ENCODE measurements around the gene TSFM.

Gene TSFM

DNA sequence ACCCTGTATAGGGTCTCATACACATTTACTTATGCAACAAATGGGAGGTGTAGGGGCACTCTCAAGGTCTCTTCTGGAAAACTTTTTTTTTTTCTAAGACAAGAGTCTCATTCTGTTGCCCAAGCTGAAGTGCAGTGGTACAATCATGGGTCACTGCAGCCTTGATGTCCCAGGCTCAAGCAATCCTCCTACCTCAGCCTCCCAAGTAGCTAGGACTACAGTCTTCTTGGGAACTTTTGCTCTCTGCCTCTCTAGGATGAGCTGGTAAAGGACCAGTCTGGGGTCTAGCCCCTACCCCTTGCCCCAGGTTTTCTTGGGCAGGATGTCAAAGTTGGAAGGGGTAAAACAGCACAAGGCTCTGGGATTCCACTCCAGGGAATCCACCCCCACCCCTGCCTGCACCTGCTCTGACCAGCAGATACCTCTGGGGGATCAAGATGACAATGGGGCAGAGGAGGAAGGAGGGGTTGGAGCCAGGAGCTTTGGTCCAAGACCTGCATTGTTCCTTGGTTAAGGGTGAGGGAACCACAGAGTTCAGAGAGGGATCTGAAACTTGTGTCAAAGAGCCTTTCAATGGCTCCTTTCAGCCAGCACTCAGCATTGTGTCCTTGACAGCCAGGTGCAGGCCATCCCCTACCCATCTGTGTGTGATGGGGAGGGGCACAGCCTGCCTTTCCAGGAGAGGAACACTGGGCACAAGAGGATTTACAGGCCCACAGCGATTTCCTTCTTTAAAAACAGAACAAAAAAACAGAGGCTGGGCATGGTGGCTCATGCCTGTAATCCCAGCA lies 51.7 kb downstream of the TSFM start:
- DNase-seq (ENCODE audit: low spot score): no peak

DNA sequence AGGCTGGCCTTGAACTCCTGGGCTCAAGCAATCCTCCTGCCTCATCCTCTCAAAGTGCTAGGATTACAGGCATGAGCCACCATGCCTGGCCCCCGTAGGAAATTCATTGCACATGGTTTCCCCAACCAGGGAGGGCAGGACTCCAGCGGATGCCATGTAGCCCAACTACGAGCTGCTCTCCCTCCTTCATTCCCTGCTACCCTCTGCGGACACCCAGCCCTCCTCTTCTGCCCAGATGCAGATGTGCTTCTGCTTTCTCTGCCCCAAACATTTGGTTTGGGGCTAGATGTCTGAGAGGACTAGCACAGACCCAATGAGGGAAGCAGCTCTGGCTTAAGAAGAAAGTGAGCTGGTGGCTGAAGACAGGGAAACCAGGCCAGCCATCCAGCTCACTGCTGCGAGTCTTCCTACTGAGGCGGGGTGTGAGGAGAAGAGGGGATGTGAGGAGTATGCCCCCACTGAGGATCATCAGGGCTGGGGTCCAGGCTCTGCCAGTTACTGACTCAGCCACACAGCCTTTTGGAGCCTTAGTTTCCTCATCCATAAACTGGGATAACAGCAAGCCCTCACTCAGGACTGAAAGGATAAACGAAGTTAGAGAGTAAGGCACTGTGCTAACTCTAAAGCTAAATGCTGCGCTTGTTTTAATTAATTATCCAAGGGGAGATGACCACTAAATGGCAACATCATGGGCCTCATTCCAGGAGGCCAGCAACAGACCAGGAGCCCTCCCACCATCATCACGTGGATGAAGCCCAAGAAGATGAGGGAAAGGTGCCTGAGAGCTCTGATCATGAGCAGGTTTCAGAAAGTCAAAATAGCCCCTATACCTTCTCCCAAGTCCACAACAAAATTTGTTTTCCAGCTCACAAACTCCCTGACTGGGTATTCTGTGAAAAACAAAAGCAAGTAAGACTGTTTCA lies 53.0 kb downstream of the TSFM start:
- no peak for DNase-seq (ENCODE audit: low spot score)

DNA sequence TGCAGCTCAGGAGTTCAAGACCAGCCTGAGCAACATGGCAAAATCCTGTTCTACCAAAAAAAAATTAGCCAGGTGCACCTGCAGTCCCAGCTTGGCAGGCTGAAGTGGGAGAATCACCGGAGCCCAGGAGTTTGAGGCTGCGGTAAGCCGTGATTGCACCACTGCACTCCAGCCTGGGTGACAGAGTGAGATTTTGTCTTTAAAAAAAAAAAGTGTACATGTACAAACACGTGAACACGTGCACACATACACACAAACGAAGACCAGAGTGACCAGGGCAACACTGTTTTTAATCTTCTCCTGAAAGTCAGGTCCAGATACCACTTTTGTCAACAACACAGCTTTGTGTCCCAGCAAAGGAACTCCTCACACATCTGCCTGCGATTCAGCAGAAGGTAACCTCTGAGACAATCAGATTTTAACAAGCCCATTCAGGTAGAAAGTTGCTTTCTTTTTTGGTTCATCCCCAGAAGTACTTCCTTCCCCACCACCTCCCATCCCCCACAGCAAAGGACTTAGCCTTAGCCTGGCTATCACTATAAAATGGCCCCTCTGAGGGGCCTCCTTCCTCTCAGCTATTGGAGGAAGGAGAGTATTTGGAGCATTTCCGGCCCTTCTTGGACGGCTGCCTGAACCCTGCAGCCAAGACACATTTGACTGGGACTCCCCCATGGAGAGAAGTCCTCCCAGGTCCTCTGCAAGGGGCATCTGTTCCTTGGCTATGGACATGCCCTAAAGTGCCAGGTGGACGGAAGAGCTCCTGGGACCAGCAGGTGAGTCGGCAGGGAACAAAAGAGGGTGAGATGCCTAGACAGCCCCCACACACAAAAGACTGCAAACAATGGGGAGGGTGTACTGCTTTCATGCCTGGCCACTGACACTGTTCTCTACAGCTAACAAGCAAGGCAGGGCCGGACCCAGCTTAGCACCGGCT lies 54.1 kb downstream of the TSFM start:
- no peak for DNase-seq (ENCODE audit: low spot score)

DNA sequence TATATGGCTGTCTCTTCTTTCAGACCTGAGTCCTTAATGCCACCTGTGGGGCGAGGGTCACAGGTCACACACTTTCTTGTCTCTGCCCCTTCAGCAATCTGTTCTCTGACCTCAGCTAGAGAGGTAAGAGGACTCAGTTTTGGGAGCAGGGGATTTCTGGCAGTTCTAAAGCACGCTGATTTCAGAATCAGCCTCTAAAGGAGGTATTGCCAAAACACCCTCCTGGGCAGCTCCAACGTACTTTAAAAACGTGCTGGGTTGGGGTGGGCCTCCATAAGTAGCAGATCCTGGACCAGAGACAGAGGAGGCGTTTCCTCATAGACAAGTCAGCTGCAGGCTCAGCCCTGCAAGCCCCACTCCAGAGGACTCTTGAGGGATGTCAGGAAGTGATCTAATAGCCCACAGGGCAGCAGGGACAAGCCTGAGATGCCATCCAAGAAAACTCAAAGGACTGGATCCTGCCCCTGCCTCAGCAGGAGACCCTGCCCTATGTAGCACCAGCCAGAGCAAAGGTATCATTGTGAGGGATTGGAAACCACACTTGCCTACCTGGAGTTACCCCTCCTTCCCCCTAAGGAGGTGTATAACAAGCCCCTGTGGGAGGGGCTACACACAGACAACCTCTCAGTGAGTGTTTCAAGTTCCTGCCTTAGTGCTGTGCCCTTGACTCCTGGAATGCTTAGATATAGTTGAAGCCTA lies 55.4 kb downstream of the TSFM start:
- no peak for DNase-seq (ENCODE audit: low spot score)

DNA sequence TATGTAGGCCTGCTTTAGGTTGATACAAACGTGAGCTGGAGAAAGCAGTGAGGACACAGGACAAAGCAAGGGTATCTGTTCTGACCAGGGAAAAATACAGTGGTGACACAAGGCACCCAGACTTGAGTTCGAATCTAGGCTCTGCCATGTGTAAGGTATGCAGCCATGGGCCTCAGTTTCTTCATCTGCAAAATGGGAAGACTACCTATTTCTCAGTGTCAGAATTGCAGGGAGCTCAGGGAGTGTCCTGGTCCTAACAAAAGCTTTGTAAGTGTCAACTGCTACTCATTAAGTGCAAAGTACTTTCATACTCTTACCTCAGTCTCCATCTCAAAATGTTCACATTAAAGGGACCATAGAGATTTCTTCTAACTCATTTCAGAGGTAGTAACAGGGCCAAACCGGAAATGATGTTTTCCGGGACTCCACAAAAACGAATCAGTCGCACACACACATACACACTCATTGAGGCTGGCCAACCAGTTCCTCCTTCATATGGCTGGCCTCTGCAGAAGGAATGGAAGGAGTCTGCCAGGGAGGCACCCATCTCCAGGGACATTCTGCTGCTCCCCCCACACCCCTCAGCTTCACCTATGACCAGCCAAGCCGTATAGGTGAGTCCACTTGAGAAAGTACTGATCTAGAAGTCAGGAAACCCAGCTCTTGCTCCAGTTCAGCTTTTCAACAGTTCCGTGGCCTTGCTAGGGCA lies 56.2 kb downstream of the TSFM start:
- DNase-seq (ENCODE audit: low spot score): no peak

DNA sequence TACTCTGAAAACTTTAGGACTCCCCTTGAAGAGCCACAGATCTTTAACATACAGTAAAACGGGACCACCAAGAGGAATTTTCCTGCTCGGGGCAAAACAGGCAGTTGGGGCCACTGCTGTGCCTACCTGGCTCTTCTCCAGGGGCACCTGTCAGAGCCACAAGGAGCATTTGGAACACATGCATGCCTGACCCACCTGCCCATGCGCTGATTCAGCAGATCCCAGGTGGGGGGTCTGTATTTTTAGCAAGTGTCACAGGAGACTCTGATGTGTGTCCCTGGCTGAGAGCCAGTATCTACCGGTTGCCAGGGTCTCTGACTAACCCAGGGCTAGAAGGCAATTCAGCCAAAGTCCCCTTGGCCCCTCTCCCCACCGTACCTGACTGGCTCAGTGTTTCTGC lies 57.4 kb downstream of the TSFM start:
- no peak for DNase-seq (ENCODE audit: low spot score)

DNA sequence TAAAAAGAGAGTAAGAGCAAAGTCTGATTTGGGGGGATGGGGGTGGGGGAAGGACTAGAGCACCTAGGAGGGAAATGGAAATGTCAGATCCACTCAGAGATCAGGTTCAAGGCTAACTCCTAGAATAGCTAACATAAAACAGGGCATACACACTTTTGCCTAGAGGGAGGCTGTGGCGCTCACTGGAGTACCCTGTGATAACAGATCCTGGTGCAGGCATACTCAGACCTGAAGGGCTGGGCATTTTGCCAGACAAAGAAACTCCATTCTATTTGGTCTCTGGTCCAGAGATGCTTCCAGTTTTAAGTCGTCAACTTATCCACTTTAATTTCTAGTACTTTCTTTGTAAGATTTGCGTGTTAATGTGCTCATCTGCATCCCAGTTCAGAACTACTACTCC lies 58.1 kb downstream of the TSFM start:
- DNase-seq (ENCODE audit: low spot score): no peak

DNA sequence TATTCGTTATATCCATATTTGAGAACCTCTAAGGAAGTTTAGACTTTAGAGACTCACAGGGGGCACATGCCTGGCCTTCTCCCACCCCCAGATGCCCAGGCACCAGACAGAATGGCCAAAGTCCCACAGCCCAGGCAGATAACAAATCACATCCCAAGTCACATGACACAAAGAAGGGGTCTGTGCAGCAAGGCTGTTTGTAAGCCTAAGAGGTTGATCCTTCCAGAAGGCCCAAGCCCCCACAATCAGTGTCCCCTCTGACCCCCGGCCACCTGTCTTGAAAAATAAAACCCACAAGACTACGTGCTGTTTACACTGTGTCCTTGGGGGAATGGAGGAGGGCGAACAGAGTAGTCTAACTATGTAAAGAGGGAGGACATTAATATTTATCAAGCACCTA lies 58.9 kb downstream of the TSFM start:
- DNase-seq (ENCODE audit: low spot score): no peak

DNA sequence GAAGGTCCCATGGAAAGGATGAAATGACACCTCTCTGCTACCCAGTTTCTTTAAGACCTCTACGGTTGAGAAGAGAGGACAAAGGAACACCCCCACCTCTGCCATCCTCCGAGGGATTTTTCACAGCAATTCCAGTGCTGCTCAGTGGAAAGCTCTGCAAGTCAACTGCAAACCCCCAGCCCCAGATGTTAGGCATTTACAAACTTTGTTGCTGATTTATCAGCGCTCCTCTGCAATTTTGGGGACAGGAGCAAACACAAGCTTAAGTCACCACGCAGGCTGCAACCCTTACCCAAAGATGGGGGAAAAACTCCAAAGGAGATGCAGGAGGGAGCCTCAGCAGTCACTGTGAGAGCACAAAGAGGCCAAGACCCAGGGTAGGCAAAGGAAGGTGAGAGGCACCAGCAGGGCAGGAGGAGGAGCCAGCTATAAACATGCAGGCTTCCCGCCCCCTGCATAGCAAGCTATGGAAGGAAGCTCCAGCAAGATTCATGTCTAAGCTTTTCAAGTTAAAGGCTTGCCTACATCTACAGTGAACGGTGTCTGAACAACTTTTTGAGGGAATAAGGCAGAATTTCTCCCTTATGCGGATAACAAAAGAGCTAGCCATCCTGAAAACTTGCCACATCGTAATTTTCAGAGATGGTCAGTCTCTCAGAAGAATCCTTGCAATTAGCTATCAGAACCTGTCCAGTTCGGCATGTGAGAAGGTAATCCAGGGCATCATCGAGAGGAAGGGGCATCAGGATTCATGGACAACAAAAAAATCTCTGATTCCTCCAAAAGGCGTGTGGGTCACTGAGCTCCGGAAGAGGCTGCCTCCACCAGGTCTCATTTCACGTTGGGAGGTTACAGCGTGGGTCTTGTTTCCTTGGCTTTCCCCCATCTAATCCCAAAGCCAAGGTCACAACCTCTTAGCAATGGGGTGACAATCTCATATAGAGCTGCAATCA lies 60.0 kb downstream of the TSFM start:
- no peak for DNase-seq (ENCODE audit: low spot score)

DNA sequence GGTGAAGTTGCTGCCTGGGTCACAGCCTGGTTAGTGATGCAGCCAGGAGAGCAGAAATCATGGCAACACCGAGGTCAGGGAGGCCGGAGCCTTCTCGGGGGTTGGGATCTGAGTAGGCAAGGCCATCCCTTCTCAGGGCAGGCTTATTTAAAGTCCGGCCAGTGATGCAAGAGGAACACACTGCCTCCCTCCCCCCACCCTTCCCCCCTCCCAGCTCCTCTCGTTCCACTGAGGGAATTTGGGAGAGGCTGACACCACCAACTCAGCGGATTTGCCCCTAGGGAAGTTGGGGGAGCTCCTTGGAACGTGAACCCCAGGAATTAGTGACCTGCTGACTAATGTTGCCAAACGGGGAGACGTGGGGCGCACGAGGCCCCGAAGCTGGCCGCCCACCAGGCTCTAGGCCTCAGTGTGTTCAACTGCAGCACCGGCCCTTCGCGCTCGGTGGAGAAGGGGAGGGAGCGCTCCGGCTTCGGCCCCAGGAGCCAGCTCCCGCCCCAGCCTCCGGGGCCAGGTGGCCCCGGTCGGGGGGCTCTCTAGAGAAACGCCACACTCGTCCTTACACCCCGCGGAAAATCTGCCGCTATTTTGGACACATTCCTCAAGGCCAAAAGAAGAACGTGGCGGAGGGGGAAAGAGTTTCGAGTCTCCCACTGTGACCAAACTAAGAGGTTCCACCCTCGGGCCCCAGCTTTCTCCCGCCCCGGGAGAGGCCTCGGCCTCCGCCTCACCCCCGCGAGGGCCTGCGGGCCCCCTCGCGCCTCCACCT lies 62.3 kb downstream of the TSFM start:
- peak; percentile 88 for DNase-seq (ENCODE audit: low spot score)

DNA sequence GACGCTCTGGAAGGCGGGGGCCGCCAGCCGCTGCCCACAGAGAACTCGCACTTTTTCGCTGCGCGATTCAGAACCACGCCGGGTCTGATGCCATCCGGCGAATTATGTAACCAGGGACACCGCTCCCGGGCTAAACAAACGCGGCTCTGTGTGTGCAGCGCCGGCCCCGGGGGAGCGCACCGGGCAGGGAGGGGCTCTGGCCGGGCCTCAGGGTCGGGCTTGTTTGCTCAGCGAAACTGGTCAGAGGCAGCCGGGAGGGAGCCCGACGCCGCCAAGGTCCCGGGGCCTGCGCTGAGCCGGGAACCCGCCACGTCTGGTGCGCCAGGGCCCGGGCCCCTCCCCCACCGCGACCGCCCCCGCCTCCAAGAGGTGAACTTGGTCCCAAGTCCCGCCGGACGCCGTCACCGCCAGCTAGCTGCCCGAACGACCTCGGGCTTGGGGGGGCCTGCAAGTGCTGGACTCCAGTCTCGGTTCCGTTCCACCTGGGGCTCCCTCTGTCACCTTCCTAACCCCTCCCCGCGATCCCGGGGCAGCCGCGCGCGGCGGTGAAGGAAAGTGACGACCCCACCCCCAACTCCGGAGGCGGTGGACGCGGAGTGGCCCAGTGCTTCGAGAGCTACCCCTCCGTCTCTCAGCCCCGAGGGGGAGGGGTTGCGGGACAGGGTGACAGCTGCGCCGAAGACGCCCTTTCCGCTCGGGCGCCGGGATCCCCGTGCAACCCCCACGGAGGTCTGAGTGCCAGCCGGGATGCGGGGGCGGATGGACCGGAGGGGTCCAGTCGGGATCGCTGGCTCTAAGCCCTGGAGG lies 63.1 kb downstream of the TSFM start:
- peak; percentile 86 for DNase-seq (ENCODE audit: low spot score)

DNA sequence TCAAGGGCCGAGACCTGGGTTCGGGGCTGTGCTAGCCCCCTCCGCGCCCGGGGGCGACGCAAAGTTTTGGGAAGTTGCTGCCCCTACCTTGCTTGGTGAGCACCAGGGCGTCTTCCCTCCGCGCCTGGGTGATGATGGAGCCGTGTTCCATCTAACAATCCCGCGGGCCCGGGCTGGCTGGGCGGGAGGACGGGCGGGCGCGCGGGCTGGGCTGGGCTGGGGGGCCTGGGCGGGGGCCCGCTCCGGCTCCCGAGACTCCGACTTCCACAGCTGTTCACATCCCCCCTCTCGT lies 63.6 kb downstream of the TSFM start:
- DNase-seq (ENCODE audit: low spot score): no peak

DNA sequence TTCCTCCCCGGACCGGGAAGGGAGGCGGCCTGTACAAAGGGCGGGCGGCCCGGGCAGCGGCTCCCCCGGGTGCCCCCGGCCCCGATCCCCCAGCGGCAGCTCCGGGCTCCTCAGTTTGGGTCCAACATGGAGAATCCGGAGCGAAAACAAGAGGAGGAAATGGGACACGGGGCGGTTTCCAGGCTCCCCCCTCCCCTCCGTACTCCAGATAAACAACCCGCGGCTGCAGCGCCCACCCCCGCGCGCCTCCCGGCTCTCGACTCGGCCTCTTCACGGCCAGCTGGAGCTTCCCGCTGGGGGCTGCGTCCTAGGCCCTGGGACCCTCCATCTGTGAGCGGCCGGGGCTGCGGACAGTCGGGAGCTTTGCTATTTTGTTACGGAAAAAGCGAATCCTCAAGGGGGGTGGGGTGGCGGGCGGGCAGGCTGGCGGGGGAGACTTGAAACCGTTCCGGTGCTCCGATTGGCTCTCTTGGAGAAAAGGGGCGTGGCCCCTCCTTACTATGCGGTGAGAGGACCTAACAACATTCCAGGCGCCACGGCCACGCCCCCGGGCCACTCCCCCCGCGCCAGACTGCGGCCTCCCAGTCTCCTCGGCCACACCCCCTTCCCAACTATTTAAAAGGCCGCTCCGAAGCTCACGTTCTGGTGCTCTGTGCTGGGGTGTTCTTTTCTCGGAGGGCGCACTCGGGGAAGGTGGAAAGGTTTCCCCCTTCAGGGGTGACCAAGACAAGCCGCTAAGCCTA lies 64.2 kb downstream of the TSFM start, which contains the start of gene CTDSP2:
Gene CTDSP2, minus strand, starts transcription at position 153 of the 743 bp plus-strand sequence. CDS start 294 bp downstream, outside the sequence.
- DNase-seq (ENCODE audit: low spot score): peak; percentile 99
